Activated CD4-positive, alpha-beta T cell treated with anti-CD3 and anti-CD28 coated beads, Interleukin-2, Interleukin-6, amounts not matched to agents 100 ng/mL and 50 ng/mL, durations not matched to agents 16 hours and 8 hours (primary cell): Measurements from ENCODE around the gene MMP25.
A peak's percentile ranks its signal among the peaks of the same experiment; 100 is the strongest.

Experiments used
- DNase-seq: peaks from one replicate; pipeline ENCODE4 v3.0.0-alpha.2; 2020

The MMP25 gene

DNA sequence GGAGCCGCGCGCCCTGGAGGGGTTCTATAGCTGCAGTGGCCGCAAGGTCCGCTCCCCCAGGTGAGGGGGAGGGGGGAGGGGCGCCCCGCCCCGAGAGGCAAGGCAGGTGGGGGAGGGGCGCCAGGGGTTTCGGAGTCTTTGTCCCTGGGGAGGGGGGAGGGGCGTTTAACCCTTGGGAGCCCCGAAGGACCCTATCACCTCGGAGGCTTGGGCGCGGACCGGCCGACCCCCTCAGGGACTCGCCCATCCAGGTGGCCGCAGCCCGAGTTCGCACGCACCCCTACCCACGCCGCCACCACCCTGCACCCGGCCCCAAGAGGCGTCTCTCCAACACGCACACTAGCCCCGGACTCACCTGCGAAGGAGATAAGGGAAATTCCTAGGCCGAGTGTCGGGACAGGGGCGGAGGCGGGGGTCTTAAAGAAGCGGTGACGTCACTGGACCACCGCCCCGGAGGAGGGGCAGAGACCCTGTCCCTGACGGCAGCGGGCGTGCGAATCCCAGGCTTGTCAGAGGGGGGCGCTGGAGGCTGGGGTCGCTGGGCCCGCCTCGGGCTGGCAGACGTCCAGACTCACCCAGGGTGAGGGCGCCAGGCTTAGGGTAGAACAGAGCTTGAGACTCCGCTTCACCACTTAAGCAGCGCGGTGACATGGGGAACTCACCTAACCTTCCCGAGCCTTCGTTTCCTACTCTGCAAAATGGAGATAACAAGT, 28.4 kb upstream of the MMP25 start, which contains the start of gene CLDN6:
CLDN6 (minus strand) TSS at position 390 of the 713 bp plus-strand sequence. CDS start 2,162 bp downstream, outside the sequence.
- DNase-seq: peak; percentile 38

DNA sequence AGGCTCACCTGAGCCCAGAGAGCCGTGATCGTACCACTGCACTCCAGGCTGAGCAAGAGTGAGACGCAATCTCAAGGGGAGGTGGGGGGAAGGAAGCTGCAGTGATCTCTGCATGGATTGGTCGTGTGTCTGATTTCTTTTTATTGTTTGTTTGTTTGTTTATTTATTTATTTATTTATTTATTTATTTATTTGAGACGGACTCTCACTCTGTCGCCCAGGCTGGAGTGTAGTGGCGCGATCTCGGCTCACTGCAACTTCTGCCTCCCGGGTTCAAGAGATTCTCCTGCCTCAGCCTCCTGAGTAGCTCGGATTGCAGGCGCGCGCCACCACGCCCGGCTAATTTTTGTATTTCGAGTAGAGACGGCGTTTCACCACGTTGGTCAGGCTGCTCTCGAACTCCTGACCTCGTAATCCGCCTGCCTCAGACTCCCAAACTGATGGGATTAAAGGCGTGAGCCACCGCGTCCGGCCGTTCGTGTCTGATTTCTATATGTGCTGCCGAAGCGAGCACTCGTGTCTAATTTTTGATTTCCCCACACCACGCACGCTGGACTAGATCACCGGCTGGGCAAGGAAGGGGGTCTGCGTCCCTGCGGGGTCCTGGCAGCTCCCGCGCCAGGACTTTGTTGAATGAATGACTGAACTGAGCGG, 26.6 kb upstream of the MMP25 start:
- no peak for DNase-seq

DNA sequence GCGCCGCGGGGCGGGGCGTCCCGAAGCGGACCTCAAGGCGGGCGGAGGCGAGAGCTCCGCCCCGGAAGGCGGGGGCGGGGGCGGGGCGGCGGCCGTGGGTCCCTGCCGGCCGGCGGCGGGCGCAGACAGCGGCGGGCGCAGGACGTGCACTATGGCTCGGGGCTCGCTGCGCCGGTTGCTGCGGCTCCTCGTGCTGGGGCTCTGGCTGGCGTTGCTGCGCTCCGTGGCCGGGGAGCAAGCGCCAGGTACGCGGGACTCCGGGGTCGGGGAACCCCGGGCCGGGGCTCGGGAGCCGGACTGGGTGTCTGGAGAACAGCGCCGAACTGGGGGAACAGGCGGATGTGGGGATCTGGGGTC, 26.1 kb upstream of the MMP25 start, which contains the start of gene TNFRSF12A:
TNFRSF12A (plus strand) TSS at position 122 of the 357 bp plus-strand sequence; CDS start at position 152, 30 bp downstream.
- peak; percentile 86 for DNase-seq

DNA sequence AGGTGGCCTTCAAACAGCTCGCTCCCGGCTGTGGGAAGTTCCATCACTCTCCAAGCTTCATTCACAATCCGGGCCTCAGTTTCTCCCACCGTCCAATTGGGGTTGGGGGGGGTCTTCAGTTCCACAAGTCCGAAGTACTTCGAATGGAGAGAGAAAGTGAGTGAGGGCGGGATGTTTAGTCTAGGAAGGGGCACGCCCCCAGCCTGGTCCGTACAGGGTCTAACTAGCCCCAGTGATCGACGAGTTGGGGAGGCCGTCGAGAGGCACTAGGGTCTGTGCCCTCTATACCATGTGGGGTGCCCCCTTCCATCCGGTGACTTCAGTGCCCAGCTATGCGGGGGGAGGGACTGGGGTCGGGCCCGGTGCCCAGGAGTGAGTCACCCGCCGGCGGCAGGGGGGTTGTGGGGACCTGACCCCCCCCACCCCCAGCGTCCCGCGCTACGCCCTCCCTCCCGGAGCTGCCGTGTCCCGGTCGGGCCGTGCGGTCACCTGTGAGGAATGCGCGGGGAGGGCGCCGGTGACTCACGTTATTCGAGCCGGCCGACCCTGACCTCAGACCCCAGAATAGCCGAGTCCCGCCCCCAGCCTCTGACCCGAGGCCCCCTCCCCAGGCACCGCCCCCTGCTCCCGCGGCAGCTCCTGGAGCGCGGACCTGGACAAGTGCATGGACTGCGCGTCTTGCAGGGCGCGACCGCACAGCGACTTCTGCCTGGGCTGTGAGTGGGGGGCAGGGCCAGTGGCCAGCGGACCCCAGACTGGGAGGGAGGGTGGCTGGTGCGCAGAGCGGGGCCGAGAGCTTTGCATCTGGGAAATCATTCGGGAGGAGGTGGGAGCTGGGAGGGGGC, 25.5 kb upstream of the MMP25 start:
- peak; percentile 38 for DNase-seq

DNA sequence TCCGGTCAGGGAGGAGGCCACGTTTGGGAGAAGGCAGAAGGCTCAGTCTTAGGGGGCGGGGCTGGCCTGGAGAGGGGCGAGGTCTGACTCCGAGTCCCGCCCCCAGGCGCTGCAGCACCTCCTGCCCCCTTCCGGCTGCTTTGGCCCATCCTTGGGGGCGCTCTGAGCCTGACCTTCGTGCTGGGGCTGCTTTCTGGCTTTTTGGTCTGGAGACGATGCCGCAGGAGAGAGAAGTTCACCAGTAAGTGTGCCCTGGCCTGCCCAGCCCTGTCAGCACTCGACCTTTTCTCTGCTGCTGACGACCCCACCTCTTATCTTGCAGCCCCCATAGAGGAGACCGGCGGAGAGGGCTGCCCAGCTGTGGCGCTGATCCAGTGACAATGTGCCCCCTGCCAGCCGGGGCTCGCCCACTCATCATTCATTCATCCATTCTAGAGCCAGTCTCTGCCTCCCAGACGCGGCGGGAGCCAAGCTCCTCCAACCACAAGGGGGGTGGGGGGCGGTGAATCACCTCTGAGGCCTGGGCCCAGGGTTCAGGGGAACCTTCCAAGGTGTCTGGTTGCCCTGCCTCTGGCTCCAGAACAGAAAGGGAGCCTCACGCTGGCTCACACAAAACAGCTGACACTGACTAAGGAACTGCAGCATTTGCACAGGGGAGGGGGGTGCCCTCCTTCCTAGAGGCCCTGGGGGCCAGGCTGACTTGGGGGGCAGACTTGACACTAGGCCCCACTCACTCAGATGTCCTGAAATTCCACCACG, 24.7 kb upstream of the MMP25 start:
- peak; percentile 81 for DNase-seq

DNA sequence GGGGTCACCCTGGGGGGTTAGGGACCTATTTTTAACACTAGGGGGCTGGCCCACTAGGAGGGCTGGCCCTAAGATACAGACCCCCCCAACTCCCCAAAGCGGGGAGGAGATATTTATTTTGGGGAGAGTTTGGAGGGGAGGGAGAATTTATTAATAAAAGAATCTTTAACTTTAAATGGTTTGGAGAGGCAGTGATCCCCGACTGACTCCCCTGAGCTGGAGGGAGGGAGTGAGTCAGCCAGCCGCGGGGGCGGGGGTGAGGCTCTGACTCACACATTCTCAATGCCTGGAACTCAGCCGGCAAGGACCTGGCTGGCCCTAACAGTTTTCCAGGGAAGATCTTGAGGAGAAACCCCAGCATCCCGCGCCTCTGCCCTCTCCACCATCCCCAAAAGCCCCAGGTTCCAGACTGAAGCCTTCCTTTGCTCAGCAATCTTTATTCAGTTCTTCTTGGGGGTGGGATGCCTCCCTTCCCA, 24.1 kb upstream of the MMP25 start:
- DNase-seq: peak; percentile 89

DNA sequence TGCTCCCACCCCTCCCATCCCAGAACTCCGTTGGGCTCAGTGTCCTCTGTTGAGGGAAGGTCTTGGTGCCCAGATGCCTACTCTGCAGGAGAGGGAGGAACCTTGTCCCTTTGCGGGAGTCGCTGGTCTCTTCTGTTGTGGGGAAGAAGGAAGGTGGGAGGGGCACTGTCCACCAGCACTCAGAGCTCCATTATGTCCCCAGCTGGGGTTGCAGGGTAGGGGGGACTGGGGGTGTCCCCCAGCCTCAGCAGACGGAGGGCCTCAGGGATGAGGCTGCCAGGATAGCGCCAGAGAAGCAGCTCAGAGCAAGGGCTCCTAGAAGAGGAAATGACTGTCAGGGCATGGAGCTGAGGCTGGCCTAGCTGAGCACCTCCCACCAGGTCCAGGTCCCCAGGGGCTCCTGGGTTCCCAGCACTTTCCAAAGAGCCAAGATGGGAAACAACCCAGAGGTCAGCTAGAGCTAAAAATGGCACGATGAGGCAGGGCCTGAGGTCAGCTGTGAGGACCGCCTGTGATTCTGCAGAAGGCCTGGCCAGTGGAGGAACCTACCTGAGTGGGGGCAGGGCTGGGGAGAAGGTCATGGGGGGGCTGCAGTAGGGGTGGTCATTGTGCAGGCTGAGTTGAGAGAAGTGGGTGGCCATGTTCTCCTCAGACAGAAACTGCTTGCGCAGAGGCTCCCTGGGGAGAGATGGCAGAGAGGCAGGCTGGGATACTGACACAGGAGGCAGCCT, 23.5 kb upstream of the MMP25 start:
- DNase-seq: peak; percentile 33

DNA sequence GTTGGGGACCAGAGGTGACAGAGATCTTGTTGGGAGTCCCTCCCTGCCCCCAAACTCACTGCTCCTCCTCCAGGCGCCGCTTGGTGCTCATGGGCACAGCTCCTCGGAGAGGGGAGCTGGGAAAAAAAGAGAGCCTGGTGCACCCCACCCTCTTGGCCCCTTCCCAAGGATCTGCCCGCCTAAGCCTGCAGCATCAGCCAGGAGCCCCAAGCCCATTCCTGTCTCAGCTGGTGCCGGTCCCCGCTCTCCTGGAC, 23.0 kb upstream of the MMP25 start:
- DNase-seq: peak; percentile 38

DNA sequence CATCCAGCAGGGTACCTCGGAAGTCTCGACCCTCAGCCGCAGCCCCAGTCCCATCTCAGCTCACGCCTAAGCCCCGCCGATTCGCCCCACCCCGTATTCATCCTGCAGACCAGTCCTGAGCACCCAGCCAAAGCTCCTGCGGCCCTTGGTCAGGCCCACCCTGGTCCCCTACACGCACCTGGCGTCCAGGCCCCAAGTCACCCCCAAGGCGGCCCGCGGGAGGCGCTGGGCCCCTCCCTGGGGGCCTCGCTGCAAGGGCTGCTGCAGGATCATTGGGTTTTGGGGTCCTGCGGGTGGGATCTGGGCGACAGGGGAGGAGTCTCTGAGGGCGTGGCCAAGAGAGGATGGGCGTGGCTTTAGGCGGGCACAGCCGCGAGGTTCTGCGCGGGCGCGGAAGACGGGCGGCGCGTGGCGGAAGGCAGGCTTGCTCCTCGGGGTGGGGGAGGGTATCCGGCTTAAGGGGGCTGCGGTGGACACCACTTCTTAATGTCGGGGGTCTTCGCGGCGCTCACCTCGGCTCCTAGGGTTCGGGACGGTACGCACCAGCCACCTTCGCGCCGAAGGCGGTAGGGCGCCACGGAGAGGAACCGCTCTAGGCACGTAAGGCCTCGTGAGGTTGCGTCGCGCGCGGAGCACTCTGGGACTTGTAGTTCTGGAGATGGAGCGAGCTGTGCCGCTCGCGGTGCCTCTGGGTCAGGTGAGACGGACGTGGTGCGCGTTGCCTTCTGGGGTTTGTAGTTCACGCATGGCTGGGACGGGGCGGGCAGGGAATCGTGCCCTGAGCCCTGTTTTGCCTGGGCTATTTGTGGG, 22.5 kb upstream of the MMP25 start, which contains the start of the genes HCFC1R1 and THOC6:
HCFC1R1 (minus strand) TSS at position 274 of the 810 bp plus-strand sequence; CDS start at position 273, 1 bp downstream.
THOC6 (plus strand) TSS at position 367 of the 810 bp plus-strand sequence; CDS start at position 659, 292 bp downstream.
- peak; percentile 98 for DNase-seq

DNA sequence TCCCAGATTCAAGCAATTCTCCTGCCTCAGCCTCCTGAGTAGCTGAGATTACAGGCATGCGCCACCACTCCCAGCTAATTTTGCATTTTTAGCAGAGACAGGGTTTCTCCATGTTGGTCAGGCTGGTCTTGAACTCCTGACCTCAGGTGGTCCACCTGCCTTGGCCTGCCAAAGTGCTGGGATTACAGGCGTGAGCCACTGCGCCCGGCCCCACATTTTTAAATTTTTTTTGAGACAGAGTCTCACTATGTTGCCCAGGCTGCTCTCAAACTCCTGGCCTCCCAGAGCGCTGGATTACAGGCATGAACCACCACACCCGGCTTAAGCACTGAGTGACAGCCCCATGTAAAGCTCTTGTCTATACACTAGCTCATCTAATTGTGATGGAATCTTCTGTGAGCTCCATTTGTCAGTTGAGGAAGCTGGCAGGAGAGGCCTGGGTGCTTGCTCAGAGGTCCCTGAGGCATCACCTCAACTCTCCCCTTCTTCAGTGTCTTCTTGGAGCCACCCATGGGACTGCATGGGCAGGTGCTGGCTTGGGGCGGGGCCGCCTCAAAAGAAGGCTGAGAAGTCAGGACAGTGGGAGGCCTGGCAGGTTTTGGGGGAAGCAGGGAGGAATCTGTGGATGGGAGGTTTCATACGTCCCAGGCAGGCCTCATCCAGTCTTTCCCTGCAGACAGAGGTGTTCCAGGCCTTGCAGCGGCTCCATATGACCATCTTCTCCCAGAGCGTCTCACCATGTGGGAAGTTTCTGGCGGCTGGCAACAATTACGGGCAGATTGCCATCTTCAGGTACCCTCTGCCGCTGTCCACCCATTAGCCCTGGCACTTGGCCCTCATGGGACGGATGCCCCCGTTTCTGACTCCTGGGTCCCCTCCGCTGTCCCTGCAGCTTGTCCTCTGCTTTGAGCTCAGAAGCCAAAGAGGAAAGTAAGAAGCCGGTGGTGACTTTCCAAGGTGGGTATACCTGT, 21.0 kb upstream of the MMP25 start:
- no peak for DNase-seq

DNA sequence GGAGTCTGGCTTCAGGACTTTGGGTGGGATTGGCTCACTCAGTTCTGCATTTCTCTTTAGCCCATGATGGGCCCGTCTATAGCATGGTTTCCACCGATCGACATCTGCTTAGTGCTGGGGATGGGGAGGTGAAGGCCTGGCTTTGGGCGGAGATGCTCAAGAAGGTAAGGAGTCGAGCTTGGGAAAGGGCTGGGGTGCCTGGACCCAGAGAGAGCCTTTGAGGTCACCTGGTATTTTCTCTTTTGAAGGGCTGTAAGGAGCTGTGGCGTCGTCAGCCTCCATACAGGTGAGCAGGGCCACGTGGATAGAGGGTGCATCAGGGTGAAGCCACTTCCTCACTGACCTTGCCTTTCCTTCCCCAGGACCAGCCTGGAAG, 20.4 kb upstream of the MMP25 start:
- no peak for DNase-seq

DNA sequence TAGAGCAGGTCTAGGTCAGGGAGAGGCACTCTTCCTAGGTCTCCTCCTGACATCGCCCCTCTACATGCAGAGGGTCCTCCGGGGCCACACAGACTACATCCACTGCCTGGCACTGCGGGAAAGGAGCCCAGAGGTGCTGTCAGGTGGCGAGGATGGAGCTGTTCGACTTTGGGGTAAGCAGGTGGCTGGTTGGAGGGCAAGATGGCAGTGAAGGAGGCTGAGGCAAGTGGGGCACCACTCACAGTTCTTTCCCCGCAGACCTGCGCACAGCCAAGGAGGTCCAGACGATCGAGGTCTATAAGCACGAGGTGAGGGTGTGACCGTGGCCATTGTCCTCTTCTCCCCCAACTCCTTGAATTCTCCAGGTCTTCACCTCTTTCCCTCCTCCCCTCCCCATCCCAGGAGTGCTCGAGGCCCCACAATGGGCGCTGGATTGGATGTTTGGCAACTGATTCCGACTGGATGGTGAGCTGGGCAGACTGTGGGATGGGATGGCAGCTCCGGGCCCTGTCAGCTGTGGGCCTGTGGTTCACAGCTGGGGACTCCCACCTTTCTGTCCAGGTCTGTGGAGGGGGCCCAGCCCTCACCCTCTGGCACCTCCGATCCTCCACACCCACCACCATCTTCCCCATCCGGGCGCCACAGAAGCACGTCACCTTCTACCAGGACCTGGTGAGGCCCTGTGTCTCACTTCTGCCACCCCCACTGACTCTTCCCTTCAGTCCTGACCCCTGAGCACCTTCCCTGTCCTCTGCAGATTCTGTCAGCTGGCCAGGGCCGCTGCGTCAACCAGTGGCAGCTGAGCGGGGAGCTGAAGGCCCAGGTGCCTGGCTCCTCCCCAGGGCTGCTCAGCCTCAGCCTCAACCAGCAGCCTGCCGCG, 19.5 kb upstream of the MMP25 start:
- DNase-seq: no peak

DNA sequence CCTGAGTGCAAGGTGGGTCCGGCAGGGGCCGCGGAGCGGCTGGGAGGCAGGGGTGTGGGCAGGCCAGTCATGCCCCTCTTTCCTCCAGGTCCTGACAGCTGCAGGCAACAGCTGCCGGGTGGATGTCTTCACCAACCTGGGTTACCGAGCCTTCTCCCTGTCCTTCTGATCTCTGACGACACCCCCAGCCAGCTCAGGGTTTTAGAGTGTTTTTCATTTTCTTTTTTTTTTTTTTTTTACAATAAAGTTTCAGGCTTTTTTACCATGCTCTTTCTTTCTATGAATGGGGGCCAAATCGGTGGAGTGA, 18.9 kb upstream of the MMP25 start:
- DNase-seq: no peak

DNA sequence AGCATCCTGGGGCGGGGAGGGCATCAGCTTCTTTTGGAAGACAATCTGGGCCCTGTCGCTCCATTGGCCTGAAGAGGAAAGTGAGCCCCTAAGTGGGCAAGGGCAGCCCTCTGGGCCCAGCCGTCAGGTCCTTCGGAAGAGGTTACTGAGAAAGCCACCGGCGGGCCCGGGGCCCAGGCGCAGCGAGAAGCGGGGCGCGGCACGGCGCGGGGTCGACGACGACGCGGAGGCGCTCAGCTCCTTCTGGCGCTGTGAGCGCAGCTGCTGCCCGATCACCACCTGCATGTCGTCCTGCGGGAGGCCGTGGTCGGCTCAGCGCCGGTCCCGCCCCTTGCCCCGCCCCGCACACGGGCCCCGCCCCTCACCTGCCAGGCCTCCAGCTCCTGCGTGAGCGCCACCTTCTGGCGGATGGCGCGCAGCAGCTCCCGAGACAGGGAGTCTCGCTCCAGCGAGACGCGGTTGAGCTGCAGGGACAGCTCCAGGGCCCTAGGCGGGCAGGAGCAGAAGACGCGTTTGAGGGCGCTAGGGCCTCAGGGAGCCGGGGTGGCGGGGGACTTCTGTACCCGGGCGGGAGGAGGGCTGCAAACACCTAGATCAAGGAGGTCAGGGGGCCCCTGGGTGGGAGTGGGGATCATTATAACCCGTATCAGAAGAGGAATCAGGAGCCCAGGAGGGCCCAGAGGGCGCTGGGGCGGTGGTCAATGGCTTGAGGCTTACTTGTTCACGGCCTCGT, 18.2 kb upstream of the MMP25 start:
- DNase-seq: peak; percentile 95

DNA sequence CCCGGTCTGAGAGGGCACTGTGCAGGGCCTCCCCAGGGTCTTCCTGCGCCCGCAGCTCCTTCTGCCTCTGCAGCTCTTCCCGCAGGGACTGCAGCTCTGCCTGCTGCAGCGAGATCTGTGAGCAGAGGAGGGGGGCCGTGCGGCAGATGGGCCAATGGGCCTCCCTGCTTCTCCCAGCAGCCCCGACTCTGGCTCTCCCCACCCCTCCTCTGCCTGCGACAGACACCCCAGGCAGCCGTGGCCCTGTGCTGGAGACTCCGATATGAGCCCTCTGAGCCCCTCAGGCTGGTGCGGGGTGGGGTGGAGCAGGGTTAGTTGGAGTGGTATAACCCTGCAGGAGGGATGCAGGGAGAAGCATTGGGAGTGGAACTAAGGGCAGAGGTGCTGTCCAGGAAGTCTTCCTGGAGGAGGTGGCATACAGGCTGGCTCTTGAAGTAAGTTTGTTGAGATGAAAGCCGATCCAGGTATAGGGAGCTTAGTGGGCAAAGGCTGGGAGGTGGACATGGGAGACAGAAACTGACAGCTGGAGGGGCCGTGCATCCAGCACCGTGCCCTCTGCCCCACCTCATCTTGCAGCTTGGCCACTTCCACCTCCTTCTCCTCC, 17.5 kb upstream of the MMP25 start:
- no peak for DNase-seq

DNA sequence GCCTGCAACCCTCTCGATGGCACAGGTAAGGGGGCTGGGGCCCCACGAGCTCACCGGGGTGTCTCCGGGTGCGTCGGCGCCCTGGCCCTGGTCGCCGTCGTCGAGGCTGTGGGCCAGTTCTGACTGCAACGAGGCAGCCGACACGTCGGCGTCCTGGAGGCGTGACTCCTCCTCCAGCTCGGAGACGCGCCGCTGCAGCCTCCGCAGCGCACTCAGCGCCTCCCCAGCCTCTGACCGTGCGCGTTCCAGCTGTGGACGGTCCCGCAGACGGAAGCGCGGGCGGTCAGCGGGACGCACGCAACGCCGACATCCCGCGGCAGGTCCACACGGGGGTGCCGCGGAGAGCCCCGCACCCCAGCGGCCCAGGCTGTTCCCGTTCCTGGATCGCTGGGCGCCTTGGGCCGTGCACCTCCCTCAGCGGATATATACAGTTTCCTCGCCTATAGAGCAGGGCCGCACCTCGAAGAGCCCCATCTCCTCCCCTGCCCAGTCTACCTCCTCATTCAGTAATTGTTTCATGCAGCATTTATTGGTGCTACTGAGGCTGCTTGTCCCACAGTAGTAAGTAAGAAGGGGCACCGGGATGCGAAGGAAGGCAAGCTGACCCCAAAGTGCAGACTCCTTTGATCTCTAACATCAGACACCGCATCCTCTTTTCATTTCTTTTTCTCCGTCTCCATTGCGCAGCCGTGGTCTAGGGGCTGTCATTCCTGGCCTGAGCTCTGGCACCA, 16.7 kb upstream of the MMP25 start:
- peak; percentile 71 for DNase-seq
